ENCODE results near the gene ZSWIM4. TPM values are rescaled to one million over a fixed set of nuclear protein-coding genes. Genes with fewer than 3 reads are reported as not detected.

The ZSWIM4 gene
- total and polyA plus RNA-seq, 2 of the 13 experiments (the other 11 are each of a cell fraction or from before 2014, with no cell fraction given), result 0.33 to 0.86 TPM

DNA sequence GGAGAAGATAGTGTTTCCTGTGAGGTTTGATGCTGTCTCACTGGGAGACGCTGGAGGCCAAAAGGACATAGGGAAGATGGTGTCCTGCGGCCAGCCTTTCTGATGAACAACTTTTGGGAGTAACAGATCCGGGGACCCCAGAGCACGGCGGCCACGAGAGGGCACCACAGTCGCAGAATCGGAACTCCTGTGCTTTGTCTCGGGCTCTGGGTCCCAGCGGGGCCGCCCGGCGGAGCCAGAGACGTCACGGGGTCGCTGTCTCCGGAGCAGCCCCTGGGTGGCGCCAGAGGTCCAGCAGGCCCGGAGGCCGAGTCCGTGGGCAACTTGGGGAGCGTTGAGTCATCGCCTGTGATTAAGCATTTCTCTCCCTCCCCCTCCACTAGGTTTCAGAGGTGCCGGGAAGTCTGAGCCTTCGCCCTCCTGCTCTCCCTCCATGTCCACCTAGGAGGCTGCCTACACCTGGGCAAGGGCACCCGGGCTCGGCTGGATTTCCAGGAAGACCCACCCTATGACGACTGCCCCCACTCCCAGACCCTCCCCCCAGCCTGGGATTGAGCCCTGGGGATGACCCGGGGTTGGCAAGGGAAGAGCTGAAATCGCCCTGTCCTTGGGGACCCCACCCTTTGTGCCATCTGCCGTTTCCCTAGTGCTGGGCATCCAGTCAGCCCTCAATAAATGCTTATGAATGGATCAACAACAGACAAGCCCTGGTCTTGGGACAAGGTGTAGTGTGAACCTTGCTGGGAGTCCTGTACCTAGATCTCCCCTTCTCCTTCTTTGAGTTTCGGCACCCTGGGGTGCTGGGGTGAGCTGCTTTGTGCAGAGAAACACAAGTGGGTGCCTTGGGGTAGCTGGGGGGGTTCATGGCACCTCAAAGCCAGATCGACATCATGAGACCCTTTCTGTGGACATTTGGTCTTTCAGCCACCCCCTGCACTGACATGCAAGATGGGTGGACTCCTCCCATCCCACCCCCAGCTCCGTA is 85.1 kb downstream of the ZSWIM4 start (continued):
- TF ChIP-seq CREB1 (IDR thresholded peaks at IDR 0.05), result peak; percentile 85
- peak; percentile 73 for TF ChIP-seq CREB1 (CRISPR knock-in tag; IDR thresholded peaks at IDR 0.05)
- TF ChIP-seq, protein P1, sequence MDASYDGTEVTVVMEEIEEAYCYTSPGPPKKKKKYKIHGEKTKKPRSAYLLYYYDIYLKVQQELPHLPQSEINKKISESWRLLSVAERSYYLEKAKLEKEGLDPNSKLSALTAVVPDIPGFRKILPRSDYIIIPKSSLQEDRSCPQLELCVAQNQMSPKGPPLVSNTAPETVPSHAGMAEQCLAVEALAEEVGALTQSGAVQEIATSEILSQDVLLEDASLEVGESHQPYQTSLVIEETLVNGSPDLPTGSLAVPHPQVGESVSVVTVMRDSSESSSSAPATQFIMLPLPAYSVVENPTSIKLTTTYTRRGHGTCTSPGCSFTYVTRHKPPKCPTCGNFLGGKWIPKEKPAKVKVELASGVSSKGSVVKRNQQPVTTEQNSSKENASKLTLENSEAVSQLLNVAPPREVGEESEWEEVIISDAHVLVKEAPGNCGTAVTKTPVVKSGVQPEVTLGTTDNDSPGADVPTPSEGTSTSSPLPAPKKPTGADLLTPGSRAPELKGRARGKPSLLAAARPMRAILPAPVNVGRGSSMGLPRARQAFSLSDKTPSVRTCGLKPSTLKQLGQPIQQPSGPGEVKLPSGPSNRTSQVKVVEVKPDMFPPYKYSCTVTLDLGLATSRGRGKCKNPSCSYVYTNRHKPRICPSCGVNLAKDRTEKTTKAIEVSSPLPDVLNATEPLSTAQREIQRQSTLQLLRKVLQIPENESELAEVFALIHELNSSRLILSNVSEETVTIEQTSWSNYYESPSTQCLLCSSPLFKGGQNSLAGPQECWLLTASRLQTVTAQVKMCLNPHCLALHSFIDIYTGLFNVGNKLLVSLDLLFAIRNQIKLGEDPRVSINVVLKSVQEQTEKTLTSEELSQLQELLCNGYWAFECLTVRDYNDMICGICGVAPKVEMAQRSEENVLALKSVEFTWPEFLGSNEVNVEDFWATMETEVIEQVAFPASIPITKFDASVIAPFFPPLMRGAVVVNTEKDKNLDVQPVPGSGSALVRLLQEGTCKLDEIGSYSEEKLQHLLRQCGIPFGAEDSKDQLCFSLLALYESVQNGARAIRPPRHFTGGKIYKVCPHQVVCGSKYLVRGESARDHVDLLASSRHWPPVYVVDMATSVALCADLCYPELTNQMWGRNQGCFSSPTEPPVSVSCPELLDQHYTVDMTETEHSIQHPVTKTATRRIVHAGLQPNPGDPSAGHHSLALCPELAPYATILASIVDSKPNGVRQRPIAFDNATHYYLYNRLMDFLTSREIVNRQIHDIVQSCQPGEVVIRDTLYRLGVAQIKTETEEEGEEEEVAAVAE (CRISPR knock-in tag; IDR thresholded peaks at IDR 0.05; ENCODE audit: borderline replicate concordance), result peak; percentile 67; the same call in 1 of the 2 replicates
- 0 out of 2 replicates have a peak, but pooled peaks have one; percentile 38 for TF ChIP-seq ZNF776 (CRISPR knock-in tag; IDR thresholded peaks at IDR 0.05)
- no peak for TF ChIP-seq JDP2 (CRISPR knock-in tag; IDR thresholded peaks at IDR 0.05; ENCODE audit: borderline replicate concordance)
- TF ChIP-seq, protein P2, sequence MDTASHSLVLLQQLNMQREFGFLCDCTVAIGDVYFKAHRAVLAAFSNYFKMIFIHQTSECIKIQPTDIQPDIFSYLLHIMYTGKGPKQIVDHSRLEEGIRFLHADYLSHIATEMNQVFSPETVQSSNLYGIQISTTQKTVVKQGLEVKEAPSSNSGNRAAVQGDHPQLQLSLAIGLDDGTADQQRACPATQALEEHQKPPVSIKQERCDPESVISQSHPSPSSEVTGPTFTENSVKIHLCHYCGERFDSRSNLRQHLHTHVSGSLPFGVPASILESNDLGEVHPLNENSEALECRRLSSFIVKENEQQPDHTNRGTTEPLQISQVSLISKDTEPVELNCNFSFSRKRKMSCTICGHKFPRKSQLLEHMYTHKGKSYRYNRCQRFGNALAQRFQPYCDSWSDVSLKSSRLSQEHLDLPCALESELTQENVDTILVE (CRISPR knock-in tag; IDR thresholded peaks at IDR 0.05), result peak; percentile 87
- peak; percentile 63 for TF ChIP-seq RXRA (CRISPR knock-in tag; IDR thresholded peaks at IDR 0.05)
- TF ChIP-seq, protein P3, sequence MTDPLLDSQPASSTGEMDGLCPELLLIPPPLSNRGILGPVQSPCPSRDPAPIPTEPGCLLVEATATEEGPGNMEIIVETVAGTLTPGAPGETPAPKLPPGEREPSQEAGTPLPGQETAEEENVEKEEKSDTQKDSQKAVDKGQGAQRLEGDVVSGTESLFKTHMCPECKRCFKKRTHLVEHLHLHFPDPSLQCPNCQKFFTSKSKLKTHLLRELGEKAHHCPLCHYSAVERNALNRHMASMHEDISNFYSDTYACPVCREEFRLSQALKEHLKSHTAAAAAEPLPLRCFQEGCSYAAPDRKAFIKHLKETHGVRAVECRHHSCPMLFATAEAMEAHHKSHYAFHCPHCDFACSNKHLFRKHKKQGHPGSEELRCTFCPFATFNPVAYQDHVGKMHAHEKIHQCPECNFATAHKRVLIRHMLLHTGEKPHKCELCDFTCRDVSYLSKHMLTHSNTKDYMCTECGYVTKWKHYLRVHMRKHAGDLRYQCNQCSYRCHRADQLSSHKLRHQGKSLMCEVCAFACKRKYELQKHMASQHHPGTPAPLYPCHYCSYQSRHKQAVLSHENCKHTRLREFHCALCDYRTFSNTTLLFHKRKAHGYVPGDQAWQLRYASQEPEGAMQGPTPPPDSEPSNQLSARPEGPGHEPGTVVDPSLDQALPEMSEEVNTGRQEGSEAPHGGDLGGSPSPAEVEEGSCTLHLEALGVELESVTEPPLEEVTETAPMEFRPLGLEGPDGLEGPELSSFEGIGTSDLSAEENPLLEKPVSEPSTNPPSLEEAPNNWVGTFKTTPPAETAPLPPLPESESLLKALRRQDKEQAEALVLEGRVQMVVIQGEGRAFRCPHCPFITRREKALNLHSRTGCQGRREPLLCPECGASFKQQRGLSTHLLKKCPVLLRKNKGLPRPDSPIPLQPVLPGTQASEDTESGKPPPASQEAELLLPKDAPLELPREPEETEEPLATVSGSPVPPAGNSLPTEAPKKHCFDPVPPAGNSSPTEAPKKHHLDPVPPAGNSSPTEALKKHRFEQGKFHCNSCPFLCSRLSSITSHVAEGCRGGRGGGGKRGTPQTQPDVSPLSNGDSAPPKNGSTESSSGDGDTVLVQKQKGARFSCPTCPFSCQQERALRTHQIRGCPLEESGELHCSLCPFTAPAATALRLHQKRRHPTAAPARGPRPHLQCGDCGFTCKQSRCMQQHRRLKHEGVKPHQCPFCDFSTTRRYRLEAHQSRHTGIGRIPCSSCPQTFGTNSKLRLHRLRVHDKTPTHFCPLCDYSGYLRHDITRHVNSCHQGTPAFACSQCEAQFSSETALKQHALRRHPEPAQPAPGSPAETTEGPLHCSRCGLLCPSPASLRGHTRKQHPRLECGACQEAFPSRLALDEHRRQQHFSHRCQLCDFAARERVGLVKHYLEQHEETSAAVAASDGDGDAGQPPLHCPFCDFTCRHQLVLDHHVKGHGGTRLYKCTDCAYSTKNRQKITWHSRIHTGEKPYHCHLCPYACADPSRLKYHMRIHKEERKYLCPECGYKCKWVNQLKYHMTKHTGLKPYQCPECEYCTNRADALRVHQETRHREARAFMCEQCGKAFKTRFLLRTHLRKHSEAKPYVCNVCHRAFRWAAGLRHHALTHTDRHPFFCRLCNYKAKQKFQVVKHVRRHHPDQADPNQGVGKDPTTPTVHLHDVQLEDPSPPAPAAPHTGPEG (CRISPR knock-in tag; IDR thresholded peaks at IDR 0.05), result peak; percentile 56; the same call in 1 of the 2 replicates
- TF ChIP-seq, protein P4, sequence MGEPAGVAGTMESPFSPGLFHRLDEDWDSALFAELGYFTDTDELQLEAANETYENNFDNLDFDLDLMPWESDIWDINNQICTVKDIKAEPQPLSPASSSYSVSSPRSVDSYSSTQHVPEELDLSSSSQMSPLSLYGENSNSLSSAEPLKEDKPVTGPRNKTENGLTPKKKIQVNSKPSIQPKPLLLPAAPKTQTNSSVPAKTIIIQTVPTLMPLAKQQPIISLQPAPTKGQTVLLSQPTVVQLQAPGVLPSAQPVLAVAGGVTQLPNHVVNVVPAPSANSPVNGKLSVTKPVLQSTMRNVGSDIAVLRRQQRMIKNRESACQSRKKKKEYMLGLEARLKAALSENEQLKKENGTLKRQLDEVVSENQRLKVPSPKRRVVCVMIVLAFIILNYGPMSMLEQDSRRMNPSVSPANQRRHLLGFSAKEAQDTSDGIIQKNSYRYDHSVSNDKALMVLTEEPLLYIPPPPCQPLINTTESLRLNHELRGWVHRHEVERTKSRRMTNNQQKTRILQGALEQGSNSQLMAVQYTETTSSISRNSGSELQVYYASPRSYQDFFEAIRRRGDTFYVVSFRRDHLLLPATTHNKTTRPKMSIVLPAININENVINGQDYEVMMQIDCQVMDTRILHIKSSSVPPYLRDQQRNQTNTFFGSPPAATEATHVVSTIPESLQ (CRISPR knock-in tag; conservative IDR thresholded peaks at IDR 0.05), result 0 out of 2 replicates have a peak, but pooled peaks have one; percentile 42
- peak; percentile 53; the same call in 1 of the 2 replicates for TF ChIP-seq RXRB (CRISPR knock-in tag; IDR thresholded peaks at IDR 0.05; ENCODE audit: borderline replicate concordance)
- peak; percentile 74 for TF ChIP-seq KAT8 (CRISPR knock-in tag; IDR thresholded peaks at IDR 0.05)
- peak; percentile 20; the same call in 1 of the 2 replicates for TF ChIP-seq ZZZ3 (CRISPR knock-in tag; IDR thresholded peaks at IDR 0.05; ENCODE audit: borderline replicate concordance)
- peak; percentile 32 for TF ChIP-seq TEAD3 (CRISPR knock-in tag; optimal IDR thresholded peaks at IDR 0.05; ENCODE audit: borderline replicate concordance)
- TF ChIP-seq ZSCAN9 (CRISPR knock-in tag; IDR thresholded peaks at IDR 0.05; ENCODE audit: borderline replicate concordance), result peak; percentile 83
